ENCODE results near the gene HMBS.

HMBS gene

DNA sequence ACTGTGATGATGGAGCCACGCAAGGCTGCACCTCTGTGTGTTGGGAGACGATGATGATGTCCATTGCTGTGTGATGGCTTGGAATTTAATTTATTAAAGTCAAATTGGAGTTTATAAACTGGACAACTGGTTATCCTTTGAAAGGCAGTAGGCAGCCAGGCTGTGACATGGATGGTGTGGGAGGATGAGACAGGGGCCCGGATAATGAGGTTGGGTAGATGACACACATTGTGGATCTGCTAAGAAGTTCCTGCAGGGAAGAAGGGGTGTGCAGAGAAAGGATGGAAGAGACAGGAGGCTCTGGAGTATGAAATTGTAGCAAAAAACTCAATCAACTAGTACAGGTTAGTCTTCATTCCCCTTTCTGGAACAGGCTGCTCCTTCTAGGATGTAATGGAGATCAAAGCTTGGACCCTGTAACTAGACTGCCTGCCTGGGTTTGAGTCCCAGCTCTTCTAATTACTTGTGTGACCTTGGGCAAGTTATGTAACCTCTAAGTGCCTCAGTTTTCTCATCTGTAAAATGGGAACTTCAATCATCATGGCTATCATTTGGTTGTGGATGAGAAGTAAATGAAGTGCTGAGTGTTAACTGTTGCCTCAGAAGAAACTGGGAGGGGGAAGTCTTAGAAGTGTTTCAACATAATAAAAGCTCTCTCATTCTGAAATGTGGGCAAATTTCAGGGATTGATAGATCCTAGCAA is 32.5 kb downstream of the HMBS start:
- TF ChIP-seq GABPA (IDR thresholded peaks at IDR 0.05; ENCODE audit: low read depth) (no peak), POLR2AphosphoS5 (IDR thresholded peaks at IDR 0.05; ENCODE audit: low read depth) (no peak), SPI1 (IDR thresholded peaks at IDR 0.05; ENCODE audit: borderline replicate concordance, low read depth) (no peak)
- TF ChIP-seq, protein P1, sequence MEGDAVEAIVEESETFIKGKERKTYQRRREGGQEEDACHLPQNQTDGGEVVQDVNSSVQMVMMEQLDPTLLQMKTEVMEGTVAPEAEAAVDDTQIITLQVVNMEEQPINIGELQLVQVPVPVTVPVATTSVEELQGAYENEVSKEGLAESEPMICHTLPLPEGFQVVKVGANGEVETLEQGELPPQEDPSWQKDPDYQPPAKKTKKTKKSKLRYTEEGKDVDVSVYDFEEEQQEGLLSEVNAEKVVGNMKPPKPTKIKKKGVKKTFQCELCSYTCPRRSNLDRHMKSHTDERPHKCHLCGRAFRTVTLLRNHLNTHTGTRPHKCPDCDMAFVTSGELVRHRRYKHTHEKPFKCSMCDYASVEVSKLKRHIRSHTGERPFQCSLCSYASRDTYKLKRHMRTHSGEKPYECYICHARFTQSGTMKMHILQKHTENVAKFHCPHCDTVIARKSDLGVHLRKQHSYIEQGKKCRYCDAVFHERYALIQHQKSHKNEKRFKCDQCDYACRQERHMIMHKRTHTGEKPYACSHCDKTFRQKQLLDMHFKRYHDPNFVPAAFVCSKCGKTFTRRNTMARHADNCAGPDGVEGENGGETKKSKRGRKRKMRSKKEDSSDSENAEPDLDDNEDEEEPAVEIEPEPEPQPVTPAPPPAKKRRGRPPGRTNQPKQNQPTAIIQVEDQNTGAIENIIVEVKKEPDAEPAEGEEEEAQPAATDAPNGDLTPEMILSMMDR (IDR thresholded peaks at IDR 0.05; ENCODE audit: insufficient read depth, low read length): no peak
- TF ChIP-seq, protein P2, sequence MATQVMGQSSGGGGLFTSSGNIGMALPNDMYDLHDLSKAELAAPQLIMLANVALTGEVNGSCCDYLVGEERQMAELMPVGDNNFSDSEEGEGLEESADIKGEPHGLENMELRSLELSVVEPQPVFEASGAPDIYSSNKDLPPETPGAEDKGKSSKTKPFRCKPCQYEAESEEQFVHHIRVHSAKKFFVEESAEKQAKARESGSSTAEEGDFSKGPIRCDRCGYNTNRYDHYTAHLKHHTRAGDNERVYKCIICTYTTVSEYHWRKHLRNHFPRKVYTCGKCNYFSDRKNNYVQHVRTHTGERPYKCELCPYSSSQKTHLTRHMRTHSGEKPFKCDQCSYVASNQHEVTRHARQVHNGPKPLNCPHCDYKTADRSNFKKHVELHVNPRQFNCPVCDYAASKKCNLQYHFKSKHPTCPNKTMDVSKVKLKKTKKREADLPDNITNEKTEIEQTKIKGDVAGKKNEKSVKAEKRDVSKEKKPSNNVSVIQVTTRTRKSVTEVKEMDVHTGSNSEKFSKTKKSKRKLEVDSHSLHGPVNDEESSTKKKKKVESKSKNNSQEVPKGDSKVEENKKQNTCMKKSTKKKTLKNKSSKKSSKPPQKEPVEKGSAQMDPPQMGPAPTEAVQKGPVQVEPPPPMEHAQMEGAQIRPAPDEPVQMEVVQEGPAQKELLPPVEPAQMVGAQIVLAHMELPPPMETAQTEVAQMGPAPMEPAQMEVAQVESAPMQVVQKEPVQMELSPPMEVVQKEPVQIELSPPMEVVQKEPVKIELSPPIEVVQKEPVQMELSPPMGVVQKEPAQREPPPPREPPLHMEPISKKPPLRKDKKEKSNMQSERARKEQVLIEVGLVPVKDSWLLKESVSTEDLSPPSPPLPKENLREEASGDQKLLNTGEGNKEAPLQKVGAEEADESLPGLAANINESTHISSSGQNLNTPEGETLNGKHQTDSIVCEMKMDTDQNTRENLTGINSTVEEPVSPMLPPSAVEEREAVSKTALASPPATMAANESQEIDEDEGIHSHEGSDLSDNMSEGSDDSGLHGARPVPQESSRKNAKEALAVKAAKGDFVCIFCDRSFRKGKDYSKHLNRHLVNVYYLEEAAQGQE (IDR thresholded peaks at IDR 0.05; ENCODE audit: insufficient replicate concordance, low read depth): no peak
- H3K27me3 ChIP-seq (ENCODE audit: insufficient read depth, poor library complexity, severe bottlenecking): no peaks in the 10 kb centered on the region

DNA sequence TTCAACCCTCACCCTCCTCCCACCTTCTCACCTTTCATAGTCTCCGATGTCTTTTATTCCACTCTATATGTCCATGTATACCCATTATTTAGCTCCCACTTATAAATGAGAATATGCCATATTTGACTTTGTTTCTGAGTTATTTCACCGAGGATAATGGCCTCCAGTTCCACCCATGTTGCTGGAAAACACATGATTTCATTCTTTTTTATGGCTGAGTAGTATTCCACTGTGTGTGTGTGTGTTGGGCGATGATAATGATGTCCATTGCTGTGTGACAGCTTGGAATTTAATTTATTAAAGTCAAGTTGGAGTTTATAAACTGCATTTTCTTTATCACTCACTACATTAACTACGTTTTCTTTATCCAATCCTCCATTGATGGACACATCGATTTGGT is 33.5 kb downstream of the HMBS start:
- no peak for TF ChIP-seq SPI1 (IDR thresholded peaks at IDR 0.05; ENCODE audit: borderline replicate concordance, low read depth)
- TF ChIP-seq POLR2AphosphoS5 (IDR thresholded peaks at IDR 0.05; ENCODE audit: low read depth): no peak
- TF ChIP-seq GABPA (IDR thresholded peaks at IDR 0.05; ENCODE audit: low read depth): no peak
- TF ChIP-seq, protein P2 (IDR thresholded peaks at IDR 0.05; ENCODE audit: insufficient replicate concordance, low read depth): no peak
- TF ChIP-seq, protein P1 (IDR thresholded peaks at IDR 0.05; ENCODE audit: insufficient read depth, low read length): no peak
- Histone ChIP-seq H3K27me3 (ENCODE audit: insufficient read depth, poor library complexity, severe bottlenecking) (no peaks in the 10 kb centered on the region), H3K27ac (replicated peaks) (no peak overlapping the region), H3K4me3 (replicated peaks; ENCODE audit: insufficient read depth, low read length) (no peak overlapping the region)
- no peak for DNase-seq (ENCODE audit: low read depth in 1 of 2, low spot score in 1 of 2)

More for the DNA sequence above, 32.5 kb downstream of the HMBS start:
- Histone ChIP-seq H3K4me3 (replicated peaks; ENCODE audit: insufficient read depth, low read length) (no peak overlapping the region), H3K27ac (replicated peaks) (no peak overlapping the region; the same call in 1 of the 2 replicates)
- DNase-seq (ENCODE audit: low read depth in 1 of 2, low spot score in 1 of 2): no peak

DNA sequence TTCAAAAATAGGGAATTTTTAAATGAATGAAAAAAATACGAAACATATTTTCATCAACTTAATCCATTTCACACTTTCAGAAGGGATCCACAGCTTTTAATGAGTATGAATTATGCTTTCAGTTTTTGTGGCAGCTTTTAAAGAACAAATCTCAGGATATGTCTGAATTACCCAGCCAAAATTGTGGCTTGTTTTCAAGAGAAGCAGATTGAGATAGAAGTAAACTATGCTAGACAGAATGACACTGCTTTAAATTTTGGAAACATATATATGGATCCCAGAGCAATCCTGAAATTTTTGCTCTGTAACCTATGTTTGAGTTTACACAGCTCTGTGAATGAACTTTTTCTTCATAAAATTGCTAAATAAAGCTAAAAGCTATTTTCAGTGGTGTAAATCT is 34.3 kb downstream of the HMBS start:
- no peak for DNase-seq (ENCODE audit: low read depth in 1 of 2, low spot score in 1 of 2)
- no peak overlapping the region for H3K4me3 ChIP-seq (replicated peaks; ENCODE audit: insufficient read depth, low read length)
- no peak overlapping the region for H3K27ac ChIP-seq (replicated peaks)
- H3K27me3 ChIP-seq (ENCODE audit: insufficient read depth, poor library complexity, severe bottlenecking): no peaks in the 10 kb centered on the region
- TF ChIP-seq GABPA (IDR thresholded peaks at IDR 0.05; ENCODE audit: low read depth) (no peak), SPI1 (IDR thresholded peaks at IDR 0.05; ENCODE audit: borderline replicate concordance, low read depth) (no peak), POLR2AphosphoS5 (IDR thresholded peaks at IDR 0.05; ENCODE audit: low read depth) (no peak)
- TF ChIP-seq, protein P1 (IDR thresholded peaks at IDR 0.05; ENCODE audit: insufficient read depth, low read length): no peak
- TF ChIP-seq, protein P2 (IDR thresholded peaks at IDR 0.05; ENCODE audit: insufficient replicate concordance, low read depth): no peak

Measured in HL-60 (cell line).